GM18526 (cell line): ENCODE results near the gene GATA6.

ENCODE experiments used
- POLR2A ChIP-seq: IDR thresholded peaks from 3 replicates; pipeline ENCODE4 v1.6.1; 2011; ENCODE audit not compliant: insufficient read length; ENCODE audit errors: extremely low read depth

The GATA6 gene

DNA sequence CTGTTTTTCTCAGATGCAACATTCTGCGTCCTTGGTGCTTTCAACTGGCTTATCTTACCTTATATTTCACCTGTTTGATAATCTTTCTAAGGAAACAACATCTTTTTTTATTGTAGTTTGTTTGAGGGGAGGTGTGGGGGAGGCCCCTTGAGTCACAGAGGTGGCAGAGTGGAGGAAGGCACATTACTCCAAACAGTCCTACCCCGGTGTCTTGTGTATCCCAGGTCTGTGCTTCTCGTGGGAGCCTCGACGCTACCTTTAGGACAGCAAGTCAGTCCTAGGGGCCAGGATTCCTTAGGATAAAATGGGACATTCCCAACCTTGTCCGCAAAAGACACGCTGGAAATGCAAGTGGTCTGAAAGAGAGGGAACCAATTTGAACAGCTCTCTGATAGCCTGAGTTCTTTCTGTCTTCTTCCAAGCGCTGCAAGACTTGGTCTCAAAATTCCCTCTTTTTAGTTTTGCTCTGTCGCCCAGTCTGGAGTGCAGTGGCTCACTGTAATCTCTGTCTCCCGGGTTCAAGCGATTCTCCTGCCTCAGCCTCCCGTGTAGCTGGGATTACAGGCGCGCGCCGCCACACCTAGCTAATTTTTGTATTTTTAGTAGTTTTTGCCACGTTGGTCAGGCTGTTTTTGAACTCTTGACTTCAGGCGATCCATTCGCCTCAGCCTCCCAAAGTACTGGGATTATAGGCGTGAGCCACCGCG is 4.0 kb downstream of the GATA6 start:
- no peak for TF ChIP-seq POLR2A

DNA sequence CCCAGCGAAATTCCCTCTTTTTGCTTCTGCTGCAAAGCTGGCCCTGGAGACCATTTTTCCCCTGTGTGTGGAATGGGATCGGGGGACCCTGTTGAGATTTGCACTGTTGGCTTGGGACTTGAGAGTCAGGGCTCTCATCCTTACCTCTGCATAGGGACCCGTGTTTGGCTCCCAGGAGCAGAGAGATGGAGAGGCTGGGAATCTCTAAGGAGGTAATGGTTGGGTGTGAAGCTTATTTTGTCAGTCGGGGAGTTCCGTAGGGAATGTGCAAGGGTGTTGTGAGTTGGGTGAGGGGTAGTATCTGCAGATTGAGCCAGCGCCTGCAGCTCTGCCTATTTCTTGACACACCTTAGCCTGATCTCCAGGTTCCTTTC is 4.5 kb downstream of the GATA6 start:
- TF ChIP-seq POLR2A, result no peak

DNA sequence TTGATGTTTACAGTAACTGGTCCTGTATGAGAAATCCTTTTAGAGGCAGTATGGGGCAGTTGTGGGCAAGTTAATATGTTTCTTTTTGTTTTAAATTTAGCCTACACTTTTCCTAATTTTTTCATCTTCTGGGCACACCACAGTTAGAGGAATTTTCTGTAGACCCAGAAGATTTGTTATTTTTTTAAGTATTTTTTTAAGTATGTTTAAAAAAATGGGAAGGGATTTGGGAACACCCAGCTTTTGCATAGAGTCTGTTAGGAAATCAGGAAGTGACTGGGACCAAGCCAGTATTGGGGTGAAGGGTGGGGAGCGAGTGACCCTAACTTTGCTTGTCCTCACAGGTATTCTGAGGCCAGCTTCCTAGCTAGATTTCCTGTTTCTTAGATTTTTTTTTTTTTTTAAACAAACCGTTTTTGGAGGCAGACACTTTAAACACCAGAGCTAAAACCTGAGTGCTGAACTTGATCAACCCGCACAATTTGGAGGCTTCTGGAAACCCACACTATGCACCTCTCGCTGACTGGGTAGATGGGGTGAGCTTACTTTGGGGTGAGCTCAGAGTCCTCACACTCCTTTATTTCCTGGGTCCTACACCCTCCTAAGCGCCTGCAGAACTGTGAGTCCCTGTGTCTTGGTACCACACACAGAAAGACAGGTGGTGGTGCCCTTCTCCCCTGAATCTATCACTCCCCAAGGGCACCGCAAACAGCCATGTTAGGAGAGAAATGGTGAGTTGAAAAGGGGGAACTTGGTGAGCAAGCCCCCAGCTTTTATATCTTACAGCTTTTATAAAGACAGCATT is 5.2 kb downstream of the GATA6 start:
- TF ChIP-seq POLR2A, result no peak

DNA sequence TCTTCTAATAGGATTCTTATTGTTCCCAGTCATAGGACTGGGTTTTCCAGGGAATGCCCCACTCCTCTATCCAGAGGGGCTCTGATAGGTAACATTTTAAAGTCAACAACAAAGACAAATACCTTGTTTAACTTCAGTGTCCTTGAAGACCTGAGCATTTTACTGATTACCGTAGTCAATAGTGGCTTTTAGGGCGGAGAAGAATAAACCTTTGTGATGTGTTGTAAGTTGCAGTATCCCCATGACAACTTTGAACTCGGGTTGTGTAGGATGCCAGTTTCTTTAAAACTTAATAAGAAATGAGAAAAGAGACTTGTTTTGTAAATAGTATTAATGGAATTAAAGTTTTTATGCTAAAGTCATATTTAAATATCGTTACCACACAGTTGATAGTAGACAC is 6.0 kb downstream of the GATA6 start:
- TF ChIP-seq POLR2A, result no peak

DNA sequence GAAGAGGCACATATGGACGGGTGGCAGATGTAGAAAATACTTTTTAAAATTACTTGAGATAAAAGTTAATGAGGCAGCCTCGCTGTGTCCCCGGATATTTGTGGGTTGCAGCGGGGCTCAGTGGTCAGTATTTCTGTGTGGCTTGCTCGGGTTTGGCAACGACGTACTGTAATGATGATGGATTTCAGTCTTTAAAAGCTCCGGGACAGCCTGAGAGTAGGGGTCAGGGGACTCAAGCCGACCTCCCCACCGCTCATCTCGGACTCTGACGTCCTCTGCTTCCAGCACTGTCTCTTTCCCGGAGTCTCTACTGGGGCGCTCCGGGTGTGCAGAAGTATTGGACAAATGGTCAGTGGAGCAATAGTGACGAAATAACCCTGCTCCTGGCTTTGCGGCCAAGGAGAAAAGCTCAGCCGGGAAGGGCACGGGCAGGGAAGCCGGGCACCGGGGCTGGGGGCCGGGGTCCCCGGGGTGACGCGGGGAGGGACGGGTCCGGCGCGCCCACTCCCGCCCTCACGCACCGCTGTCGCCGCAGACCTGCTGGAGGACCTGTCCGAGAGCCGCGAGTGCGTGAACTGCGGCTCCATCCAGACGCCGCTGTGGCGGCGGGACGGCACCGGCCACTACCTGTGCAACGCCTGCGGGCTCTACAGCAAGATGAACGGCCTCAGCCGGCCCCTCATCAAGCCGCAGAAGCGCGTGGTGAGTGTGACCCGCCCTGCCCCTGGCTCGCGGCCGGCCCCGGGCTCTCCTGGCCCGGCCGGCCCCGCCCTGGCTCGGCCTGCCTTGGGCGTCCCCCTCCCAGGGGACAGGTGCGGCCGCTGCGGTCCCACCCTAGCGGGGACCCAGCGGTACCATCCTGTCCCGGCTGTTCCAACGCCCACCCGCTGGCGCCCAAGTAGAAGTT is 7.3 kb downstream of the GATA6 start:
- no peak for TF ChIP-seq POLR2A

DNA sequence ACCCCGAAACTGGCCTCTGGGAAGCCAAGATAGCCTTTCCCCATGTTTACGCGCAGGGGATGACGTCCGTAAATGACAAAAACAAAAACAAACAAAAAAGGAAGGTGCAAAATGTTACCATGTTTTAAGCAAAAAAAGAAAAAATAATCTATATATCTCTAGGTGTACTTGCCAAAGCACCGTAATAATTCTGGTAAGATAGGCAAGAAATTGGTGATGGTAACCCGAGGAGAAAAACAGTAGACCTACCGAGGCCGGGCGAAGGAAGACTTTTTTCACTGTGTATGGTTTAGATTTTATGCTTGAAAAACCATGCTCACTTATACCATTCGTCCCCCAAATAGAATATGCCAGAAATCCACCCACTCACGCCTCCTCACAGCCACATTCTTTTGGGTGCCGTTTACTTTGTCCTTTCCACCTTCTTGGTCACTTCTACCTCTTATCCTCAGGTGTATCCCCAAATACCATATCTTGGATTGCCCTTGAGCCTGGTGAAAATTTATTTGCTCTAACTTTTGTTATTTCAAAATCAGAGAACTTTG is 8.0 kb downstream of the GATA6 start:
- TF ChIP-seq POLR2A, result no peak

DNA sequence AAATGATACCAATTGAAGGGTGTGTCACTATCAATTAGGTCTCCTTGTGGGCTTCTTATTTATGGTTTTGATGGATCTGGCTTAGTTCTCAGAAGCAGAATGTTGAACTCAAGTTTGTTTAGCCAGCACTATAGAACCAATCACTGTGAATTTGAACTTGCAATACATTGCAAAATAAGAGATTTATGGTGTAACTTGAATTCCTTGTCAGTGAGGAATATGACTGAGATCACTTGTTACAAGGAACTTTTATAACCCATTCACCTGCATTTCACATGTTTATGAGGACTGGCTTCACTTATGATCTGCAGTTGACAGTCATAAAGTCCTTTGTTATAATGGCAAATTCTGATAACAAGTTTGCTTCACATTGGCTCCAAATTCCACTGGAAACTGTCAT is 9.8 kb downstream of the GATA6 start:
- TF ChIP-seq POLR2A, result no peak

DNA sequence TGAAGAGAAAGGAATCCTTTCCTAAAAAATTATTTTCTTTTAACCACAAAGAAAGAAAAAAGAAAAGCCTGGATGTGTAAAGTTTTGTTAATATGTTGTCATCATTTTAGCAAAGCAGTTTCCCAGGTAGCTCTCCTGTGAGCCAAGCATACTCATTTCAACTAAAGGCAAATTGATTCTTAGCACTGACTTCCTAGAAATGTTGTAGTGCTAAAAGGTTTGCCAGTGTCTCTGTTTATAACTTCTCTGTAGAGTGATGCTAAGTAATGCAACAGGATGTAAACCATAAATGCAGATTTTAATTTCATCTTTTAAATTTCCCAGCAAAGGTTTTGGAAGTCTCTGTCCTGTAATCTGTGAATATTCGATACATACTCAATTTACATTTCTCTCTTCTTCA is 10.2 kb downstream of the GATA6 start:
- no peak for TF ChIP-seq POLR2A

DNA sequence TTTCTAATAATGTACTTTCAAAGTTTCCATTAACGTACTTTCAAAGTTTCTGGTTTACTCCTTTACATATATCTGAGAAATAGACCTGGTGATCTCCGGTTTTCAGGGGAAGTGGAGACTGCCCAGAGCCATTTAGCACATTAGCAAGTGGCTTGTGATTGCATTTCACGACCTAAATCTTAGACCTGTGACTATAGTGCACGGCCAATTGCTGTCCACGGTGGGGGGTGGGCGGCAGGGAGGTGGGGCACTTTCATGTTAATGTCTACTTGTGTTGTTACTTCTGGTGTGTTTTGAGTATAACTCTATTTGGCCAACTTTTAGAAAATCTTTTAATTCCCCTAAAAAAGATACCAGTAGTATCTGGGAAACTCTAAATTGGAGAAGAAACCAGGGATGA is 11.3 kb downstream of the GATA6 start:
- TF ChIP-seq POLR2A, result no peak

DNA sequence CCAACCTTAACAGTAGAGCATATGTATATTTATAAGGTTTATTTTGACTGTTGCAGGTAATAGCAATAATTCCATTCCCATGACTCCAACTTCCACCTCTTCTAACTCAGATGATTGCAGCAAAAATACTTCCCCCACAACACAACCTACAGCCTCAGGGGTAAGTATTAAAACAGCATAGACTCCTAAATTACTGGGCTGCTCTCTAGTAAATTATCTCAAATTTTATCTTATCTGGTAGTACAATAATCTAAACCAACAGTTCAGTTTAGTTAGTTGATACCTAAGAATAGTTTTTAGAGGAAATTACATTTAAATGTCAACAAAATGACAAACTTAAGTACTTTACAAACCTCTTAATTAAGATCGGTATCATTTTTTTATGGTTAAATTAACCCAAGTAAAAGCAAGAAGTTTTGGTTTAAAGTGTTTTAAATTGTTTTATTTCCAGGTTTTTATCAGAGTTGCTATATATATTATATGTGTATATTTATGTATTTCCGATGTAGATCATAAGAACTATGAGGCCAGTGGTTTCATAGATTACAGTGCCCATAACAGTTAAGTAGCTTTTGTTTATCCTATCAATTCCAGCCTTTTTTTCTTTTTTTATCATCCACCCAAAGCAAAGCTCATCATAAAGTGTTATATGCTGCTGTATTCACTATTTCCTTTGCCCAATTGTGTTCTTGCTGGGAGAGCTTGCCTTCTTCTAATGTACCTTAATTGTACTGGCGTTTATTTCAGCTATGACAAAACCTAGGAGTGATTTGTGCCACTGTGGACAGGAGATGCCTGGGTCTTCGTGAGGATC is 13.7 kb downstream of the GATA6 start:
- no peak for TF ChIP-seq POLR2A

DNA sequence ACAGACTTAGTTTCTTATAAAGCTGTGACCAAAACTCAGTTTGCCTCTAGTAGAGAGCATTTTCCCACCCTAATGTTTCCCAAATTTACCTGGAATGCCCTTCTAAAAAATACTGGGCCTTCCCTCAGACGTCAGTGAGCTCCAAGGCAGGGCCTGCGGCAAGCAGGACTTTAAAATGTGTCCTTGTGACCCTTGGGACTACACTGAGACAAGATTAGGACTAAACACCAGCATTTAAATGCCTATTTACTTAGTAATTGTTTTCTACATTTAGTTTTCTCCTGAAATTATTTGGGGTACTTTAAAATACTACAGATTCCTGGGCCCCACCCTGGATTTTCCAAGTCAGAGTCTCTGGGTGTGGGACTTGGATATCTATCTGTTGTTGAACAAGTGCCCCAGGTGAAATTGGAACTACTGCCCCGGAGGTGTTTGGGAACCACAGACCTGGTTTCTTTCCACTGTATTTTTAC is 14.3 kb downstream of the GATA6 start:
- no peak for TF ChIP-seq POLR2A

DNA sequence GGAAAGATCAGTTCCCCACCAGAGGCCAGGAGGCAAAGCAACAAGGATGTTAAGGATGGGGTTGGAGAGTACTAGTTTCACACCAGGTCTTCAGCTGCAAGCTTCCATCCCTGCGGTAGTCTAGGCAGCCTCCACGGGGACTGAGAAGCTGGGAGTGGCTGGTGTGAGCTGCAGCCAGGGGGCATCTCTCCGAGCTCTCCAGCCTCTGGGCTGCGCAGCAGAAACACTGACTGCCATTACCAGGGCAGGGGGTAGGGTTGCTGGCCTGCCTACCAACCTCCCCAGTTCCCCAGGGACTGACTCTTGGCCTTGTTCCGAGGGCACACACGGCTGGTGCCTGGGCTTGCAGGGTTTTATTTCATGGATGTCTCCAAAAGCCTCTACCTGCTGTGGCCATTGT is 15.9 kb downstream of the GATA6 start:
- no peak for TF ChIP-seq POLR2A

DNA sequence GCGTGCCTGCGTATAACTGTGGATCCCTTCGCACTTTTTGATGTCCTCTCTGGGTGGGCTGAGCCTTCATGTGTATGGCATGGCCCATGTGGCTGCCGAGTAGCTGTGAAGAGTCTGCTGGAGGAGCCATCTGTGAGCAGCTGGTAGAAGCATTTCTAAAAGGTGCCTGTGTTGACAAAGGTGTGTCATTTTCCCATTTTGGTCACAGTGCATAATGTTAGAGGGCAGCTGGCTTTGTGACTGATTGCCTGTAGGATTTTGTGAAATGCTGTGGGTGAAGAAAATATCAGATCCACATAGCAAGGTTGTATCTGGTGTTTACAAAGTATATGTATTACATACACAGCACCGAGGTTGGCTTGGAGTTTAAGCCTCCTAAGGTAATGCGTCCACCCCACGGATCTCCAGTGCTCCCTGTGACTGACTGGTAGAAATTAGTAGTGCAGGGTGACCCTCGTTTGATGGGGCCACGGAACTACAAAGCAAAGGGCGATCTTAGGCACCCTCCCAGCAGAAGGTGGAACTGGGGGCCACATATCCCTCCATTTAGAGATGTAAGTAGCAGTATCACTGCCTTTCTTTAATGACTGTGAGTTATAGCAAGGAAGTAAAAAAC is 16.5 kb downstream of the GATA6 start:
- no peak for TF ChIP-seq POLR2A

DNA sequence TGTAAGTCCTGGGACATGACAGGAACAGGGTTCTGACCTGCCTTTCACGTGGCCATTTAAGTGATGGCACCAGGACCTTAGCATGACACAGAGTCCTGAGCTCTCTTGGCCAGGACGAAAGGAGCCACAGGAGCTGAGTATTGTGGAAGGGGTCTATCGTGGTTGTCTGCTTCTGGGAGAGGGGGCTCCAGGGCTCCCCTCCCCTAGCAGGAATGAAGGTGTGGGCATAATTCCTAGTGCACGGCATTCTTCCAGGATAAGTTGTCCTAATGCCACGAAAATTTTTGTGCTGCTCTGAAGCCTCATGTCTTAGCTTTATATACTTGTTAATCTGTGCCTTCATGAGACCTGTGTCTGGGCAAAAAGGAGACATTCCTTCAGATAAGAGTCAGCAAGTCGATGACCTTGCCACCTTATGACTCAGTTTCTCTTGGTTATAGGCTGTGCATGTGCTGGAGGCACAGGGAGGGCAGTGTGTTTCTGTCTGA is 17.1 kb downstream of the GATA6 start:
- TF ChIP-seq POLR2A, result no peak
